Osteoblast (primary cell): Measurements from ENCODE around the gene PAXIP1. TPM values are rescaled to one million over a fixed set of nuclear protein-coding genes. Genes with fewer than 3 reads are reported as not detected.

Source experiments
- DNase-seq: peaks from one replicate; pipeline ENCODE4 v3.0.0; 2011; ENCODE audit warnings: low spot score, mixed read lengths; ENCODE audit not compliant: insufficient read length; ENCODE audit errors: missing footprints
- H2AFZ ChIP-seq: 2 replicates; pipeline ENCODE4 v1.6.0; 2011; ENCODE audit warnings: mild to moderate bottlenecking, low read length
- H3K27ac ChIP-seq: 2 replicates; pipeline ENCODE4 v1.5.1; 2011; ENCODE audit warnings: mild to moderate bottlenecking, low read depth, low read length, moderate library complexity
- H3K27me3 ChIP-seq: 2 replicates; pipeline ENCODE4 v1.6.0; 2012; ENCODE audit warnings: mild to moderate bottlenecking, control low read depth, inconsistent platforms, low read length, moderate library complexity; ENCODE audit not compliant: insufficient read depth
- H3K36me3 ChIP-seq: 2 replicates; pipeline ENCODE4 v1.5.1; 2011; ENCODE audit warnings: mild to moderate bottlenecking, low read length, control low read depth, moderate library complexity; ENCODE audit not compliant: insufficient read depth
- H3K4me1 ChIP-seq: 2 replicates; pipeline ENCODE4 v1.5.1; 2011; ENCODE audit warnings: mild to moderate bottlenecking, low read length, control low read depth, moderate library complexity; ENCODE audit not compliant: insufficient read depth
- H3K4me2 ChIP-seq: 2 replicates; pipeline ENCODE4 v1.6.0; 2011; ENCODE audit warnings: mild to moderate bottlenecking, low read length; ENCODE audit not compliant: insufficient read depth
- H3K4me3 ChIP-seq: fragments of 200-600 bp; sonication (generic); 3 replicates; pipeline ENCODE4 v1.5.1; 2012; ENCODE audit warnings: mild to moderate bottlenecking, low read length, inconsistent platforms; ENCODE audit not compliant: insufficient read depth
- H3K79me2 ChIP-seq: 2 replicates; pipeline ENCODE4 v1.6.0; 2012; ENCODE audit warnings: mild to moderate bottlenecking, low read length, control low read depth, inconsistent platforms; ENCODE audit not compliant: insufficient read depth
- H3K9me3 ChIP-seq: 2 replicates; pipeline ENCODE4 v1.5.1; 2011; ENCODE audit warnings: low read depth, low read length, control low read depth
- H4K20me1 ChIP-seq: 2 replicates; pipeline ENCODE4 v1.6.0; 2012; ENCODE audit warnings: mild to moderate bottlenecking, low read length, control low read depth; ENCODE audit not compliant: insufficient read depth
- CTCF ChIP-seq: IDR thresholded peaks from 2 replicates; pipeline ENCODE4 v1.5.1; 2011; ENCODE audit warnings: mild to moderate bottlenecking, low read depth, low read length, moderate library complexity; ENCODE audit errors: extremely low read depth
- total RNA-seq: library from RNA; depleted of rRNA; stranded (reverse); fragments of >200 nt; gene quantifications from 2 replicates; pipeline ENCODE4 v1.2.3, GENCODE V29; 2012

Gene PAXIP1
- total RNA-seq, 1 donor, result 10.5 TPM

DNA sequence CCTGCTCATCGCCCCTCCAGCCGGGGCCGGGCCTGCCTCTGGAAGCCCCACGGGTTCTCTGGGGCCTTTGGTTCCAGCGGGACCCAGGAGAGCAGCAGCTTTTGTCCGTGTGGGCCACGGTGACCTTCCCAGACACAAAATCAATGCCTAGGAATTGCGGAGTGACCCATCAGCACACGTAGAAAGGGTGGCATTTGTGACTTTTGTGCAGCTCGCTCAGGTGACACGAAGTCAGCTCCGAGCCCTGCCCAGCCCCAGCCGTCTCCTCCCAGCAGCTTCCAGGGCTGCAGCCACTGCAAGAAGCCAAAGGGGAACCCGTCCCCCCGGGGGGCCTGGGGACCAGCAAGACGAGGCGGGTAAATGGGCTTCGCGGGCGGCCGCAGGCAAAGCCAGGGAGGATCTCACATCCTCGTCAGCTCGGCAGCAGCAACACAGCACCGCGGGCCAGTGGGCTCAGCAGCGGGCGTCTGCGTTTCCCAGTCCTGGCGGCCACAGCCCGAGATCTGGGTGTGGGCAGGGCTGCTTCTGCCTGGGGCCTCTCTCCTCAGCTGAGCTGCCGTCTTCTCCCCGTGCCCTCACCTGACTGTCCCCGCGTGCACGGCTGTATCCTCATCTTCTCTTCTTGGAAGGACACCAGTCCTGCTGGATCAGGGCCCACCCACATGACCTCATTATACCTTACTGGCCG, 88.5 kb downstream of the PAXIP1 start:
- Histone ChIP-seq H3K9me3 (no peaks in the 10 kb centered on the region), H3K4me1 (no peaks in the 10 kb centered on the region), H3K79me2 (no peaks in the 10 kb centered on the region), H3K4me3 (peak overlapping the region; percentile 61), H3K27me3 (peaks cover 7% of the 10 kb centered on the region), H2AFZ (peak overlapping the region; percentile 91), H4K20me1 (no peaks in the 10 kb centered on the region), H3K36me3 (no peaks in the 10 kb centered on the region), H3K4me2 (peak overlapping the region; percentile 86), H3K27ac (no peak overlapping the region)
- no peak for TF ChIP-seq CTCF
- no peak for DNase-seq

- Histone ChIP-seq H3K4me2 (peak overlapping the region; percentile 86), H3K27ac (no peak overlapping the region), H2AFZ (peak overlapping the region; percentile 91), H4K20me1 (no peaks in the 10 kb centered on the region), H3K36me3 (no peaks in the 10 kb centered on the region), H3K27me3 (peaks cover 7% of the 10 kb centered on the region), H3K4me3 (peak overlapping the region; percentile 61), H3K79me2 (no peaks in the 10 kb centered on the region), H3K9me3 (no peaks in the 10 kb centered on the region), H3K4me1 (no peaks in the 10 kb centered on the region)
- DNase-seq, result peak; percentile 97
- TF ChIP-seq CTCF, result peak; percentile 83
Observed at GRCh38 chr7:154913638-154914307, 89.2 kb downstream of the PAXIP1 start.

- no peak overlapping the region for H3K4me3 ChIP-seq
- H4K20me1 ChIP-seq, result no peaks in the 10 kb centered on the region
- TF ChIP-seq CTCF, result no peak
- H3K4me2 ChIP-seq, result no peak overlapping the region
- H2AFZ ChIP-seq, result no peak overlapping the region
- no peak overlapping the region for H3K27ac ChIP-seq
- DNase-seq, result no peak
- H3K79me2 ChIP-seq, result no peaks in the 10 kb centered on the region
- peaks cover 7% of the 10 kb centered on the region for H3K27me3 ChIP-seq
- H3K4me1 ChIP-seq, result no peaks in the 10 kb centered on the region
- H3K9me3 ChIP-seq, result no peaks in the 10 kb centered on the region
- H3K36me3 ChIP-seq, result no peaks in the 10 kb centered on the region
Observed at GRCh38 chr7:154912871-154913637, 89.9 kb downstream of the PAXIP1 start.

DNA sequence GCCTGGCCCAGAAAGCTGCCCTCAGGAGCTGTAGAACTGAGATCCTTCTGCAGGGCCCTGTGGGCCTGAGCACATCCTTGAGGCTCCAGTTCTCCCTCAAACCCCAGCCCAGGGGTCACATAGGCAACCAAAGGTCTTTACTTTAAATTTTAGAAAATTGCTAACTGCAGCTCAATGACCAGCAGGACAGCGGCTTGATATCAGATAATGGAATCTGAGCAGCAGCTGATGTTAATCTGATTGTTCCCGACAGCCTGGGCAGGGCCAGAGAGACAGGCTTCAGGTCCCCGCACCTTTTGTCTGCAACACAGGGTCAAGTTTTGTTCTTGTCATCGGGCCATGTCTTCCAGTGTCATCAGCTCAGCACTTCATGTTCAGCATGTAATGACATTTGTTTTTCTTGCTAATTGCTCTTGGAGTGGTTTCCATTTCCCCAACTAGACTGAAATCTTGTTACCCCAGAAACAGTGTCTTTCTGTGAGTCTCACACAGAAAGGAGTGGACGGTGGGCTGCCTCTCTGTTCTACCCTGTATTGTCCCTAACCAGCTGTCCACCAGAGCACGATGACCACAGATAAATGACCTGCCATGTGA, 91.0 kb downstream of the PAXIP1 start:
- H3K27me3 ChIP-seq, result peaks cover 7% of the 10 kb centered on the region
- no peak for DNase-seq
- H3K27ac ChIP-seq, result no peak overlapping the region
- no peak overlapping the region for H3K4me2 ChIP-seq
- TF ChIP-seq CTCF, result no peak
- H2AFZ ChIP-seq, result no peak overlapping the region
- H3K36me3 ChIP-seq, result no peaks in the 10 kb centered on the region
- no peaks in the 10 kb centered on the region for H3K79me2 ChIP-seq
- H4K20me1 ChIP-seq, result no peaks in the 10 kb centered on the region
- no peaks in the 10 kb centered on the region for H3K9me3 ChIP-seq
- H3K4me3 ChIP-seq, result no peak overlapping the region
- H3K4me1 ChIP-seq, result no peaks in the 10 kb centered on the region
